Common myeloid progenitor, CD34-positive (primary cell): ENCODE measurements around the gene CSNK1G1. TPM values are rescaled to one million over a fixed set of nuclear protein-coding genes. Genes with fewer than 3 reads are reported as not detected.
"Not testable (repeated sequence)": the region's sequence is repeated elsewhere in the genome, so short reads cannot be mapped to it uniquely, and the experiment has no call there.

ENCODE experiments used
- CTCF ChIA-PET: fragments of 350-600 bp; sonication (Branson Sonifier 250); formaldehyde crosslinking; loops from one replicate; lab custom pipeline; 2021; ENCODE audit warnings: antibody characterized with exemption; lab: Charles Lee
- POLR2A ChIA-PET: fragments of 350-600 bp; sonication (Branson Sonifier 250); formaldehyde crosslinking; loops from one replicate; lab custom pipeline; 2021; ENCODE audit warnings: antibody characterized with exemption; lab: Charles Lee
- DNase-seq, 3 donors: peaks; one replicate each; pipeline versions ENCODE4 v3.0.0 to v3.0.0-alpha.2; 2013
- H3K27ac ChIP-seq, 2 experiments: 1 replicate in 1 of 2; 2 replicates in 1 of 2; pipeline ENCODE4 v1.7.0; 2013; ENCODE audit warnings: inconsistent platforms in 2 of 2, low read length in 2 of 2, mild to moderate bottlenecking in 2 of 2, low read depth in 1 of 2, moderate library complexity in 1 of 2; ENCODE audit not compliant: severe bottlenecking in 2 of 2, insufficient read depth in 1 of 2, poor library complexity in 1 of 2
- H3K27me3 ChIP-seq, 5 experiments: replicated peaks in 2 of 5; 1 replicate in 3 of 5; 2 replicates in 2 of 5; pipeline versions ENCODE4 v1.6.1 to v1.7.0; 2013; ENCODE audit warnings: low read length in 4 of 5, mild to moderate bottlenecking in 2 of 5, moderate library complexity in 2 of 5, inconsistent platforms in 1 of 5; ENCODE audit not compliant: insufficient read depth in 5 of 5, control insufficient read depth in 4 of 5
- H3K36me3 ChIP-seq, 4 experiments: 1 replicate in 2 of 4; 2 replicates in 2 of 4; pipeline versions ENCODE4 v1.6.1 to v1.7.0; 2013; ENCODE audit warnings: low read length in 3 of 4, control low read depth in 1 of 4, mild to moderate bottlenecking in 1 of 4; ENCODE audit not compliant: control insufficient read depth in 4 of 4, insufficient read depth in 4 of 4
- H3K4me1 ChIP-seq, 4 experiments: 1 replicate in 3 of 4; 2 replicates in 1 of 4; pipeline versions ENCODE4 v1.6.1 to v1.7.1; 2013; ENCODE audit warnings: low read length in 3 of 4, mild to moderate bottlenecking in 3 of 4, control low read depth in 1 of 4, inconsistent platforms in 1 of 4, moderate library complexity in 1 of 4; ENCODE audit not compliant: control insufficient read depth in 4 of 4, insufficient read depth in 4 of 4; ENCODE audit errors: control extremely low read depth in 1 of 4
- H3K4me3 ChIP-seq, 7 experiments: 1 replicate in 4 of 7; 2 replicates in 3 of 7; pipeline versions ENCODE4 v1.5.1 to v1.7.0; 2013; ENCODE audit warnings: mild to moderate bottlenecking in 7 of 7, low read length in 6 of 7, moderate library complexity in 6 of 7, inconsistent platforms in 2 of 7, low read depth in 2 of 7, control low read depth in 1 of 7; ENCODE audit not compliant: insufficient read depth in 4 of 7, control insufficient read depth in 1 of 7; ENCODE audit errors: extremely low read depth in 1 of 7
- H3K9me3 ChIP-seq, 5 experiments: 1 replicate in 4 of 5; 2 replicates in 1 of 5; pipeline versions ENCODE4 v1.6.1 to v1.7.1; 2013; ENCODE audit warnings: low read length in 4 of 5, mild to moderate bottlenecking in 2 of 5, inconsistent platforms in 1 of 5, low read depth in 1 of 5, moderate library complexity in 1 of 5; ENCODE audit not compliant: control insufficient read depth in 4 of 5, insufficient read depth in 2 of 5; ENCODE audit errors: control extremely low read depth in 1 of 5
- WGBS: methylation state at CpG from one replicate; pipeline ENCODE4 v1.1.5; 2013; ENCODE audit not compliant: insufficient coverage; 5-methylcytosine and 5-hydroxymethylcytosine counted together
- polyA plus RNA-seq: library from polyadenylated mRNA; unstranded; fragments of 120-200 nt; gene quantifications from one replicate; pipeline ENCODE4 v1.2.1, GENCODE V29; 2013

CSNK1G1 gene
- polyA plus RNA-seq = 10.0 TPM

DNA sequence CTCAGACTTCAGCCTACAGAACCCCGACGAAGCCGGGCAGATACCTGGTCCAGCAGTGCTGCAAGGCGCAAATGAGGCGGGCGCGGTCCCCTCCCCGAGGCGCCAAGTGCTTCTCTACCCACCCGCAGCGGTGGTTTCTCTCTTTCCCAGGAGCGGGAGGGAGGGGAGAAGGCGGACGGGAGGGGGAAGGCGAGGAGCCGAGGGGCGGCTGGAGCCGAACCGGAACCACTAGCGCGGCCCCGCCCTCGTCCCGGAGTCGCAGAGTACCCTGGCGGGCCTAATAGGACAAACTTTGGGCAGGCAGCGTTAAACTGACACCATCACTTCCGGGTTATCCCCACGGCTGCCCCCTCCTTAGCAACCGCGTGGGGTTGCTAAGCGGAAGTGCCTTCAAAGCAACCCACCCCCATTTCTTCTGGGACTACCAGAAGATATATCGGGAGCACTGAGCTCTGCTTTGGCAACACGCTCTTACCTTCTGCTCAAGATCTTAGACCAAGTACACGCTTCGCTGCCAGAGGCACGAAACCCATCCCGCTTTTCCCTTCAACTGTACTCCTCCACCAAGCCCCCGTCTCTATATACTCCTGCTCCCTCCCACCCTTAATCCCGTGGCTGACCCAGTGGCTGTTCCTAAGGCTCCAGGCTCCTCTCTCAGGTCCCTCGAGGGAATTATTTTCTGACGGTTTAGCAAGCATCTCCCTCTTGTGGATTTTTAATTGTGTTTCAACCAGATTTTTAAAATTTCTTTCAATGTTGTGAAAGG, at the start of gene CSNK1G1:
TSS of gene CSNK1G1 (minus strand) at position 230 of the 766 bp plus-strand sequence. CDS start 55,674 bp downstream, outside the sequence.
- Histone ChIP-seq H3K4me1 (peaks cover 6 to 20% (median 13%) of the 10 kb centered on the region in 4 experiments), H3K27ac (peak within 1 kb of the TSS; percentile 64 to 83), H3K36me3 (peaks cover 0 to 3% (median under 1%) of the 10 kb centered on the region in 4 experiments), H3K4me3 (peak within 1 kb of the TSS; percentile 74 to 97 (median 90)), H3K9me3 (no peaks in the 10 kb centered on the region), H3K27me3 (no peaks in the 10 kb centered on the region)
- CTCF ChIA-PET = interaction anchor here (0.6 to 1.1 kb wide), 3 partner anchors 31 to 146 kb away, joined by 3 to 4 read pairs (median 3); partner anchors contain the start of gene TRIP4
- POLR2A ChIA-PET = interaction anchor here (0.5 to 1.4 kb wide), 2 partner anchors 33 to 193 kb away, joined by 4 read pairs; partner anchors contain the start of gene PPIB
- 0% methylated on average over 23 of the region's 42 CpGs for WGBS
- peak; percentile 98 for DNase-seq

DNA sequence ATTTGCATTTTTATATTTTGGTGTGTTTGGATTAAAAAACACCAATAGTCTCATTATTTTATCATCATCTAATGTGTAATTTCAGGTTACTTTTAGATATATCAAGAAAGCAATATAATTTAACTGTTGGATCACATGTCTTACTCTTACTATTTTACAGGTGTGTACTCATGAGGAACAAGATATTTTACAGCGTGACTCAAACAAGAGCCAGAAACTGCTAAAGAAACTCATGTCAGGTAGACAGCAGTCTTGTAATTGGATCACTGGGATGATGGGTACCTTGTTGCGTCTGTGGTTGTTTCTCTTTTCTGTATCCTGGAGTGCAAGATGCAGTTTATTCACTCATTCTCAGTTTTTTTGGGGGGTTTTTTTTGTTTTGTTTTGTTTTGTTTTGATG, 44.6 kb upstream of the CSNK1G1 start:
- Histone ChIP-seq H3K27me3 (no peaks in the 10 kb centered on the region), H3K4me1 (peaks cover 0 to 3% (median 0%) of the 10 kb centered on the region in 4 experiments), H3K4me3 (no peak overlapping the region), H3K27ac (no peak overlapping the region), H3K36me3 (peaks cover 15 to 70% (median 28%) of the 10 kb centered on the region in 4 experiments), H3K9me3 (no peaks in the 10 kb centered on the region)
- CTCF ChIA-PET = no interaction called here
- DNase-seq = no peak
- 100% methylated on average over 1 of the region's 2 CpGs for WGBS
- POLR2A ChIA-PET = interaction anchor here (0.6 kb wide), 1 partner anchor 21 kb away, joined by 3 read pairs; no protein-coding TSS in a partner anchor

DNA sequence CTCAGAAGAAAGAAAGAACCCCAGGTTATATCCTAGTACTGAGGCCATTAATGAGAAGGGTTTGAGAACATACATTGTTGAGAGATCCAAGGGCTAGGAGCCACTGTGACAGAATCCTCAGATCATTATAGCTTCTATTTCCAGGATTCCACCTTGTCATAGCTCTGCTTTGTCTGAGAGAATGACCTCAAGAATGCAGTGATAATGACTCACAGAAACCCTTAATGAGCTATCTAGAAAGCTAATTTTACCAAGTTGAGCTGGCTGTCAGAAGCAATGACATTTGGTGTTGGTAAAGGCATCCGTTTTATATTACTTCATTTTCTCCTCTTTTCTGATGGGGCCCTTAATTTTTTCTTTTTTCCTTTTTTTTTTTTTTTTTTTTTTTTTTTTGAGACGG, 42.6 kb upstream of the CSNK1G1 start:
- no peak overlapping the region for H3K27ac ChIP-seq
- no peaks in the 10 kb centered on the region for H3K9me3 ChIP-seq
- peaks cover 16 to 69% (median 30%) of the 10 kb centered on the region in 4 experiments for H3K36me3 ChIP-seq
- WGBS = 100% methylated on average over 1 of the region's 2 CpGs
- H3K27me3 ChIP-seq = no peaks in the 10 kb centered on the region
- no peak overlapping the region for H3K4me3 ChIP-seq
- ChIA-PET CTCF (interaction anchor here (0.7 to 1.1 kb wide), 5 partner anchors 10 to 266 kb away, joined by 3 to 4 read pairs (median 3); no protein-coding TSS in a partner anchor), POLR2A (interaction anchor here (1.2 kb wide), 1 partner anchor 11 kb away, joined by 4 read pairs; the partner anchor contains the start of gene TRIP4)
- no peak for DNase-seq
- H3K4me1 ChIP-seq = no peaks in the 10 kb centered on the region

DNA sequence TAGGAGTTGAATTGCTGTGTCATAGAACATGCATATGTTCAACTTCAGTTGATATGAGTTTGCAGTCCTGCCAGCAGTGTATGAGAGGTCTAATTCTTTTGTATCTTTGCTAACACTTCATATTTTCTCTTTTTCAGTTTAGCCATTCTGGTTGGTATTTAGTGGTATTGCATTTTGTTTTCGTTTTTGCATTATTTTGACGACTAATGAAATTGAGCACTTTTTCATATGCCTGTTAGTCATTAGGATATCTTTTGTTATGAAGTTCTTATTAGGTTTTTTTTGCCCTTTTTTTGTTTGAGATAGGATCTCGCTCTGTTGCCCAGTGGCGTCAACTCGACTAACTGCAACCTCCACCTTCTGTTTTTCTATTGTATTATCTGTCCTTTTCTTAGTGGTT, 40.8 kb upstream of the CSNK1G1 start:
- 100% methylated on average over 2 of the region's 5 CpGs for WGBS

DNA sequence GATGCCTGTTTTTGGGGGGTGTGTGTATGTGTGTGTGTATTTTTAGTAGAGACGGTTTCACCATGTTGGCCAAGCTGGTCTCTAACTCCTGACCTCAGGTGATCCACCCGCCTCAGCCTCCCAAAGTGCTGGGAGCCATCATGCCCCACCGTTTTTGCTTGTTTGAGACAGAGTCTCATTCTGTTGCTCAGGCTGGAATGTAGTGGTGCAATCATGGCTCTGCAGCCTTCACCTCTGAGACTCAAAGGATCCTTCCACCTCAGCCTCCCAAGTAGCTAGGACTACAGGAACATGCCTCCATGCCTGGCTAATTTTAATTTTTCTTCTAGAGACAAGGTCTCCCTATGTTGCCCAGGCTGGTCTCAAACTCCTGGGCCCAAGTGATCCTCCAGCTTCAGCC, 36.5 kb upstream of the CSNK1G1 start:
- H3K27me3 ChIP-seq, POLR2A ChIA-PET, DNase-seq, H3K27ac ChIP-seq, H3K4me3 ChIP-seq, CTCF ChIA-PET, H3K9me3 ChIP-seq: not testable (repeated sequence)
- 96% methylated on average over 3 of the region's 3 CpGs for WGBS
- H3K36me3 ChIP-seq = peaks cover 3 to 30% (median 15%) of the 10 kb centered on the region in 4 experiments
- peaks cover 8 to 12% (median 9%) of the 10 kb centered on the region in 4 experiments for H3K4me1 ChIP-seq

More for the DNA sequence above, 40.8 kb upstream of the CSNK1G1 start:
- CTCF ChIA-PET = no interaction called here
- no peak for DNase-seq
- Histone ChIP-seq H3K4me1 (no peaks in the 10 kb centered on the region), H3K36me3 (peaks cover 16 to 61% (median 29%) of the 10 kb centered on the region in 4 experiments), H3K9me3 (no peaks in the 10 kb centered on the region), H3K4me3 (no peak overlapping the region), H3K27ac (no peak overlapping the region), H3K27me3 (no peaks in the 10 kb centered on the region)
- POLR2A ChIA-PET = no interaction called here

DNA sequence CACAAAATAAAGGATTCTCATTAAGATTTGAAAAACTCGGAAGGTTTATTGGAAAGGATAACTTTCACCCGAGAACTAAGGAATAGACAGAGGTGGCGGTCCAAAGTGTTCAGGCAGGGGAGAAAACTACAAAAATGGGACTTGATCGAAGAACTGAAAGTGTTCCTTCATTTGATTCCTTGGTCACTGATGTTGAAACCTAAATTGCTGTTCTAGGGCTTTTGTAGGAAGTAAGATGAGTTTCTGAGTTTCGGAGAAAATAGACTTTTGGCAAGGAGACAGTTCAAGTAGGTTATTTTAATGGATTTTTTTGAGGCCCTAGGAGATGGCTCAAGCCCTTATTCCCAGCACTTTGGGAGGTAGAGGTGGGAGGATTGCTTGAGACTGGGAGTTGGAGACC, 33.1 kb upstream of the CSNK1G1 start:
- no peak for DNase-seq

More for the DNA sequence above, 33.1 kb upstream of the CSNK1G1 start:
- CTCF ChIA-PET = no interaction called here
- Histone ChIP-seq H3K4me3 (peak overlapping the region in 2 of 7 experiments; percentile 86 to 100), H3K9me3 (no peaks in the 10 kb centered on the region), H3K4me1 (peaks cover 8 to 18% (median 11%) of the 10 kb centered on the region in 4 experiments), H3K36me3 (peaks cover 0 to 4% (median under 1%) of the 10 kb centered on the region in 4 experiments), H3K27me3 (no peaks in the 10 kb centered on the region), H3K27ac (no peak overlapping the region)
- WGBS = 94% methylated on average over 5 of the region's 5 CpGs
- POLR2A ChIA-PET = no interaction called here
